ENCODE measurements around the gene A2M. TPM values are rescaled to one million over a fixed set of nuclear protein-coding genes. Genes with fewer than 3 reads are reported as not detected.

A2M gene
- total and polyA plus RNA-seq, 10 donors = 28.9 to 975 (median 409) TPM

DNA sequence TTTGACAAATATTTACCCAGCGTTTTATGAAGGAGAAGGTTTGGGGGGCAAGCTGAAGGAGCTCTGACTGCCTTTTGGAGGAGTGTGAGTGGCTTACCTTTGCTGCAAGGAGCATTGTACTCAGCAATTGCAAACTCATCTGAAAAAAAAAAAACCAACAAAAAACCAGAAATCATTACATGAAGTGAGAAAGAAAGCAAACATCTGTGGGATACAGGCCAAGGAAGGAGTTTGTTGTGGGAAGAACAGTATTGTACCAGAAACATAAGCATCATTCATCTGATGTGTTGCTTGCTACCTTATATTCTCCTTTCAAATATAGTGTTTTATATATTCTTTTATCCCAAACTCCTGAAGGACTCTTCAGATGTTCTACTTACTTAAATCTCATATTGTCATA is 47.6 kb downstream of the A2M start:
- peaks cover 0 to 74% (median 42%) of the 10 kb centered on the region in 6 donors for H3K36me3 ChIP-seq
- 71 to 90% (median 89%) methylated on average over 1 of the region's 1 CpG for WGBS, 5 donors
- H3K27me3 ChIP-seq (replicated peaks in 1 of 7) = peaks cover 0 to 17% (median 7%) of the 10 kb centered on the region in 7 donors
- TF ChIP-seq POLR2AphosphoS5 (IDR thresholded peaks at IDR 0.05) = no peak
- TF ChIP-seq, protein P1, sequence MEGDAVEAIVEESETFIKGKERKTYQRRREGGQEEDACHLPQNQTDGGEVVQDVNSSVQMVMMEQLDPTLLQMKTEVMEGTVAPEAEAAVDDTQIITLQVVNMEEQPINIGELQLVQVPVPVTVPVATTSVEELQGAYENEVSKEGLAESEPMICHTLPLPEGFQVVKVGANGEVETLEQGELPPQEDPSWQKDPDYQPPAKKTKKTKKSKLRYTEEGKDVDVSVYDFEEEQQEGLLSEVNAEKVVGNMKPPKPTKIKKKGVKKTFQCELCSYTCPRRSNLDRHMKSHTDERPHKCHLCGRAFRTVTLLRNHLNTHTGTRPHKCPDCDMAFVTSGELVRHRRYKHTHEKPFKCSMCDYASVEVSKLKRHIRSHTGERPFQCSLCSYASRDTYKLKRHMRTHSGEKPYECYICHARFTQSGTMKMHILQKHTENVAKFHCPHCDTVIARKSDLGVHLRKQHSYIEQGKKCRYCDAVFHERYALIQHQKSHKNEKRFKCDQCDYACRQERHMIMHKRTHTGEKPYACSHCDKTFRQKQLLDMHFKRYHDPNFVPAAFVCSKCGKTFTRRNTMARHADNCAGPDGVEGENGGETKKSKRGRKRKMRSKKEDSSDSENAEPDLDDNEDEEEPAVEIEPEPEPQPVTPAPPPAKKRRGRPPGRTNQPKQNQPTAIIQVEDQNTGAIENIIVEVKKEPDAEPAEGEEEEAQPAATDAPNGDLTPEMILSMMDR (IDR thresholded peaks at IDR 0.05 in 8 of 11, conservative IDR thresholded peaks at IDR 0.05 in 3 of 11) = no peak
- TF ChIP-seq POLR2A (IDR thresholded peaks at IDR 0.05) = no peak
- intact Hi-C loops (cut with DNase I; ENCODE audit: low total_unique reads) = no loop called here
- H3K4me1 ChIP-seq = peaks cover 0 to 34% (median 16%) of the 10 kb centered on the region in 6 donors
- no peak overlapping the region for H3K27ac ChIP-seq
- DNase-seq = no peak
- no peaks in the 10 kb centered on the region for H3K9me3 ChIP-seq
- H3K4me3 ChIP-seq = no peak overlapping the region

DNA sequence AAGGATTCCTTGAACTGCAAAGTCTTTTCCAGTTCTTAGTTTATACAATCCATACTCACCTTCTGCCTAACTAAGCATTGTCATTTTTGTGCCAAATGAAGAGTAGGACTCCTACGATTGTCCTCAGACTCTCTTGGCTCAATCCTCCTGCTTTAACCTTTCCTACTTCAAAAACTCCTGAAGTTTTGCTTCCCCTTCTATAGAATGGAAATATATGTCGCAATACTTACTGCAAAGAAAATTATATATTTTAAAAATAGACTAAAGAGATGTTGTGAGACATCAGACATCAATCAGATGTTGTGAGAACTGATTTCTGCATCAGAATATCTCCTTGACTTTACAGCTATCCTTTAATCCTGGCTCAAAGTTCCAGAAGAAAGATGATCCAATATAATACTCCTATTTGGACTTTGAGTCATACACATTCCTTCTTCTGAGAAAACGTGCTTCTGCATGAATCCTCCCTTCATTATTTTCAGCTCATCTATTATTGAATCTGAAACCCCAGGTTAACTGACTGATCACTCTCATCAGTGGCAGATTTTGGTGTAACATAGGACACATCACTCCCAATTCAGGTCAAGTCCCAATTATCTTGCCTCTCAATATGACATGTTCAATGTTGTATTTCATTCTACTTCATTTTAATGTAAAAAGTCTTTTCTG is 48.8 kb downstream of the A2M start:
- 74 to 88% (median 83%) methylated on average over 3 of the region's 3 CpGs for WGBS, 5 donors
- DNase-seq = no peak
- Histone ChIP-seq H3K9me3 (no peaks in the 10 kb centered on the region), H3K27me3 (replicated peaks in 1 of 7) (peaks cover 0 to 17% (median 7%) of the 10 kb centered on the region in 7 donors), H3K4me3 (no peak overlapping the region), H3K36me3 (peaks cover 0 to 62% (median 31%) of the 10 kb centered on the region in 6 donors), H3K4me1 (peaks cover 0 to 34% (median 16%) of the 10 kb centered on the region in 6 donors), H3K27ac (no peak overlapping the region)
- TF ChIP-seq POLR2A (IDR thresholded peaks at IDR 0.05) (no peak), POLR2AphosphoS5 (IDR thresholded peaks at IDR 0.05) (no peak)
- TF ChIP-seq, protein P1 (IDR thresholded peaks at IDR 0.05 in 8 of 11, conservative IDR thresholded peaks at IDR 0.05 in 3 of 11) = no peak
- intact Hi-C loops (cut with DNase I; ENCODE audit: low total_unique reads) = no loop called here

DNA sequence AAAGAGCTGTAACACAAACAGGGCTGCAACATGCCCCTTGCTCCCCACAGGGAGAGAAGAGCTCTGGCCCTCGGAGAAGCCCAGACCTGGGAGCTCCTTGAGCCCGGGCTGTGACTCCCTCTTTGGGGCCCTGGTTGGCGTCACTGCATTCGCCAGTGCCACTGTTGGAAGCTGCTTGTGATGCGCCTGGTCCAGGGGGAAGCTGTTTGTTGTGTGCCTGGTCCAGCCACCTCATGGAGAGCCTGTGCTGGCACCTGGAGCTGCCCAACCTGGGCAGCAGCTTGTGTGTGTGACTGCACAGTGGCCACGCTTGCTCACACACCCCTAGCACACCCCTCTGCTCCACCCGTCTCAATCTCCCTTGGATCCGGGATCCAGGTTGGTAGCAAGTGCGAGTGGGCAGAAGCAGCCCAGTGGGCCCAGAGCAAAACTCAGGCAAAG is 49.5 kb downstream of the A2M start:
- 88 to 96% (median 94%) methylated on average over 9 of the region's 9 CpGs for WGBS, 5 donors
- H3K27ac ChIP-seq = no peak overlapping the region
- intact Hi-C loops (cut with DNase I; ENCODE audit: low total_unique reads) = no loop called here

DNA sequence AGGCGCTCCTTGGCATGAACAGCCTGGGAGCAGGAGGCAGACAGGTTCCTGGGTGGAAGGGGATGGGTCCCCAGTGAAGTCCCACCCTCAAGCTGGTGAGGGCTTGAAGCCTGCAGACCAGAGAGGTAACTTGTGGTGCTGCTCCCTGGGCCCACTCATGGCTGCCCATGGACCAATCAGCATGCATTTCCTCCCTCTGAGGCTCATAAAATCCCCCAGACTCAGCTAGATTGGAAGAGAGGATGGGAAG is 50.2 kb downstream of the A2M start:
- 73 to 100% (median 97%) methylated on average over 1 of the region's 1 CpG; no CpG with 5 or more reads in 1 of the 5 donors for WGBS, 5 donors
- H3K36me3 ChIP-seq = peaks cover 0 to 48% (median 26%) of the 10 kb centered on the region in 6 donors
- intact Hi-C loops (cut with DNase I; ENCODE audit: low total_unique reads) = no loop called here
- DNase-seq = no peak
- peaks cover 0 to 17% (median 7%) of the 10 kb centered on the region in 7 donors for H3K27me3 ChIP-seq (replicated peaks in 1 of 7)
- peaks cover 0 to 34% (median 16%) of the 10 kb centered on the region in 6 donors for H3K4me1 ChIP-seq
- no peaks in the 10 kb centered on the region for H3K9me3 ChIP-seq
- peak overlapping the region in 6 of 8 donors; percentile 88 to 96 (median 90) for H3K27ac ChIP-seq
- TF ChIP-seq, protein P1 (IDR thresholded peaks at IDR 0.05 in 8 of 11, conservative IDR thresholded peaks at IDR 0.05 in 3 of 11) = no peak
- TF ChIP-seq POLR2A (IDR thresholded peaks at IDR 0.05) = no peak
- no peak for TF ChIP-seq POLR2AphosphoS5 (IDR thresholded peaks at IDR 0.05)
- H3K4me3 ChIP-seq = peak overlapping the region in 6 of 8 donors; percentile 54 to 86 (median 69)

More for the DNA sequence above, 49.5 kb downstream of the A2M start:
- peaks cover 0 to 34% (median 16%) of the 10 kb centered on the region in 6 donors for H3K4me1 ChIP-seq
- peaks cover 0 to 55% (median 29%) of the 10 kb centered on the region in 6 donors for H3K36me3 ChIP-seq
- H3K4me3 ChIP-seq = no peak overlapping the region
- DNase-seq = no peak
- TF ChIP-seq, protein P1 (IDR thresholded peaks at IDR 0.05 in 8 of 11, conservative IDR thresholded peaks at IDR 0.05 in 3 of 11) = no peak
- TF ChIP-seq POLR2A (IDR thresholded peaks at IDR 0.05) (no peak), POLR2AphosphoS5 (IDR thresholded peaks at IDR 0.05) (peak; percentile 38 to 59 (median 44))
- H3K27me3 ChIP-seq (replicated peaks in 1 of 7) = peaks cover 0 to 17% (median 7%) of the 10 kb centered on the region in 7 donors
- no peaks in the 10 kb centered on the region for H3K9me3 ChIP-seq

Data from spleen (tissue), 11 donors.